Measurements from ENCODE around the gene SMIM9.

GRCh38 chrX:154775419-154776349 lies 58.8 kb downstream of the SMIM9 start:
- TF ChIP-seq CTCF (IDR thresholded peaks at IDR 0.05) (no peak), POLR2AphosphoS5 (IDR thresholded peaks at IDR 0.05) (no peak)

Data from stomach (tissue), 4 donors.